Neural cell (in vitro differentiated cells): ENCODE measurements around the gene KRTAP5-1. TPM values are rescaled to one million over a fixed set of nuclear protein-coding genes. Genes with fewer than 3 reads are reported as not detected.

Experiments
- H2AFZ ChIP-seq: fragments of 200-600, 300-800 bp; sonication (generic), shearing (Covaris generic); 2 replicates; pipeline ENCODE4 v1.6.0; 2014; ENCODE audit warnings: low read depth, mild to moderate bottlenecking, antibody characterized with exemption, low read length, moderate library complexity
- H3F3A ChIP-seq: fragments of 200-600 bp; shearing (Covaris generic); 2 replicates; pipeline ENCODE4 v1.6.1; 2016; ENCODE audit warnings: mild to moderate bottlenecking, moderate library complexity, mixed read lengths, antibody characterized with exemption, low read length; ENCODE audit not compliant: insufficient read depth, poor library complexity, severe bottlenecking
- H3K27ac ChIP-seq: fragments of 200-600, 300-800 bp; sonication (generic), shearing (Covaris generic); 2 replicates; pipeline ENCODE4 v1.5.1; 2014; ENCODE audit warnings: mild to moderate bottlenecking, low read length, moderate library complexity
- H3K27me3 ChIP-seq: fragments of 300-800, 200-600 bp; sonication (generic), shearing (Covaris generic); 2 replicates; pipeline ENCODE4 v1.6.0; 2014; ENCODE audit warnings: mild to moderate bottlenecking, low read depth, low read length, moderate library complexity; ENCODE audit not compliant: insufficient read depth
- H3K36me3 ChIP-seq: fragments of 300-800, 200-600 bp; sonication (generic), shearing (Covaris generic); 2 replicates; pipeline ENCODE4 v1.5.1; 2014; ENCODE audit warnings: mild to moderate bottlenecking, antibody characterized with exemption, low read length, moderate library complexity; ENCODE audit not compliant: insufficient read depth
- H3K4me2 ChIP-seq: fragments of 300-800, 200-600 bp; sonication (generic), shearing (Covaris generic); 2 replicates; pipeline ENCODE4 v1.6.0; 2014; ENCODE audit warnings: mild to moderate bottlenecking, low read length
- H3K4me3 ChIP-seq: fragments of 300-800, 200-600 bp; sonication (generic), shearing (Covaris generic); 2 replicates; pipeline ENCODE4 v1.5.1; 2014; ENCODE audit warnings: mild to moderate bottlenecking, low read length, moderate library complexity
- H3K79me2 ChIP-seq: fragments of 200-600 bp; shearing (Covaris generic); replicated peaks from 2 replicates; pipeline ENCODE4 v1.6.0; 2014; ENCODE audit warnings: mild to moderate bottlenecking, low read length, moderate library complexity; ENCODE audit not compliant: insufficient read depth
- H3K9ac ChIP-seq: fragments of 300-800, 200-600 bp; sonication (generic), shearing (Covaris generic); 2 replicates; pipeline ENCODE4 v1.6.1; 2016; ENCODE audit warnings: mild to moderate bottlenecking, low read length, mixed read lengths
- H3K9me2 ChIP-seq: fragments of 200-600 bp; shearing (Covaris generic); 2 replicates; pipeline ENCODE4 v1.6.1; 2016; ENCODE audit warnings: mild to moderate bottlenecking, low read length, mixed read lengths; ENCODE audit not compliant: insufficient read depth
- H3K9me3 ChIP-seq: fragments of 200-600, 300-800 bp; sonication (generic), shearing (Covaris generic); 2 replicates; pipeline ENCODE4 v1.6.1; 2016; ENCODE audit warnings: mild to moderate bottlenecking, mixed run types, low read length, moderate library complexity, mixed read lengths
- H4K20me1 ChIP-seq: fragments of 200-600 bp; shearing (Covaris generic); 2 replicates; pipeline ENCODE4 v1.6.1; 2016; ENCODE audit warnings: mild to moderate bottlenecking, mixed run types; ENCODE audit not compliant: insufficient read depth
- CTCF ChIP-seq: fragments of 450-650 bp; IDR thresholded peaks from 2 replicates; pipeline ENCODE4 v1.5.1; 2014; ENCODE audit warnings: antibody characterized with exemption, mild to moderate bottlenecking, moderate library complexity; ENCODE audit not compliant: poor library complexity, severe bottlenecking
- MXI1 ChIP-seq: fragments of 450-650 bp; conservative IDR thresholded peaks from 2 replicates; pipeline ENCODE4 v1.6.1; 2014; ENCODE audit warnings: antibody characterized with exemption, mild to moderate bottlenecking; ENCODE audit not compliant: poor library complexity, severe bottlenecking
- RAD21 ChIP-seq: fragments of 450-650 bp; conservative IDR thresholded peaks from 2 replicates; pipeline ENCODE4 v1.6.1; 2014; ENCODE audit warnings: antibody characterized with exemption, mild to moderate bottlenecking, moderate library complexity
- REST ChIP-seq: IDR thresholded peaks from 2 replicates; pipeline ENCODE4 v1.6.1; 2012; ENCODE audit warnings: borderline replicate concordance
- SMC3 ChIP-seq: fragments of 450-650 bp; conservative IDR thresholded peaks from 2 replicates; pipeline ENCODE4 v1.6.1; 2014; ENCODE audit warnings: antibody characterized with exemption, mild to moderate bottlenecking, moderate library complexity; ENCODE audit not compliant: poor library complexity
- TAF1 ChIP-seq: IDR thresholded peaks from 2 replicates; pipeline ENCODE4 v1.6.1; 2012; ENCODE audit warnings: low read depth
- polyA plus RNA-seq: library from polyadenylated mRNA; depleted of rRNA; stranded (reverse); fragments of >200 nt; gene quantifications from 2 replicates; pipeline ENCODE4 v1.2.3, GENCODE V29; 2014

KRTAP5-1 gene
- polyA plus RNA-seq, 1 donor from 2014 or later = not detected

DNA sequence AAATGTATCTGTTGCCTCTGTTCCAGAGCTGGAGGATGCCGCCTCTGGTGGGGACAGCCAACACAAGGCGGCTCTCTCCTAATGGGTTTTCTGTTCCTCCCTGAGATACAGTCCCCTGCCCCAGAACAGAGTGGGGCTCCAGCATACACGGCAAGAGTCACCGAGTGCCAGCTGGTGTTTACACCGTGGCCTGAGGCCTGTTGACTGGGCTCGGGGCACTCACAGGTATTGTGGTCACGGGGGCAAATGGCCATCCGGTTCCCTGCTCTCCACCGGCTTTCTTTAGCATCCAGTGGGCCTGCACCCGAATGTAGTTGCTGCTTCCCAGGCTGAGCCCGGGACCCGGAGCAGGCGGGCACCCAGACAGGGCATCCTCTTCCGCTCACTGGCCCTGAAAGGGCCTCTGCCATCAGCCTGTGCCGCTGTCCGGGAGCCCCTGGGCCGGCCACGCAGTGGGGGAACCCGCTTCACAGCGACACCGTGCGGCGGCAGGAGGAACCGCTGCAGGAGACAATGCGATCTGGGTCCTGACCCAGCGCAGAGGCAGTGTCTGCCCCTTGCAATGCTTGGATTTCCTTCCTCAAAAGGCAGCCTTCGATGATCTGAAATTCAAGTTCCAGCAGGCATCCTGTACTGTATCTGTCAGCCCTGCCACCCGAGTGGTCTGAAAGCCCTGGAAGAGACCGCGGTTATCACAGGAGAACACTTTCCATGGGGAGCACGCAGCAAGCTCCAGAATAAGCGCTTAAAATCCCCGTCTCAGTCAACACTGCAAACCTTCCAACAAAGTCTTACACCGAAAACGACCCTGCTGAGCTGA, 43.6 kb upstream of the KRTAP5-1 start:
- TF ChIP-seq REST = no peak
- TF ChIP-seq RAD21 = peak; percentile 39
- peak; percentile 37 for TF ChIP-seq SMC3
- TF ChIP-seq CTCF = peak; percentile 71
- H3F3A ChIP-seq = no peaks in the 10 kb centered on the region
- no peaks in the 10 kb centered on the region for H3K79me2 ChIP-seq
- H3K27ac ChIP-seq = no peak overlapping the region
- no peaks in the 10 kb centered on the region for H4K20me1 ChIP-seq
- H3K36me3 ChIP-seq = no peaks in the 10 kb centered on the region
- H3K9me2 ChIP-seq = no peaks in the 10 kb centered on the region
- no peaks in the 10 kb centered on the region for H3K9me3 ChIP-seq
- H2AFZ ChIP-seq = no peak overlapping the region
- no peaks in the 10 kb centered on the region for H3K27me3 ChIP-seq
- no peak overlapping the region for H3K4me3 ChIP-seq
- no peak overlapping the region for H3K9ac ChIP-seq
- no peak overlapping the region for H3K4me2 ChIP-seq

DNA sequence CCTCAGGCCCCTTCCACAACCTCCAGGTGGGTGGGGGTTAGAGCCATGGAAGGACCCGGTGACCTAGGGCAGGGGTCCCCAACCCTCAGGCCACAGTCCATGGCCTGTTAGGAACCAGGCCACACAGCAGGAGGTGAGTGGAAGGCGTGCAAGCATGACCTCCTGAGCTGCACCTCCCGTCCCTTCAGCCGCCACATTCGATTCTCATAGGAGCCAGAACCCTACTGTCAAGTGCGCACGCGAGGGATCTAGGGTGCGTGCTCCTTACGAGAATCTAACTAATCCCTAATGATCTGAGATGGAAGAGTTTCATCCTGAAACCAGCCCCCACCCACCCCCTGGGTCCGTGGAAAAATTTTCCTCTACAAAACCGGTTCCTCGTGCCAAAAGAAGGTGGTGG, 40.5 kb upstream of the KRTAP5-1 start:
- Histone ChIP-seq H3K9ac (no peak overlapping the region), H3K27ac (no peak overlapping the region), H3K36me3 (no peaks in the 10 kb centered on the region), H2AFZ (no peak overlapping the region), H3K4me2 (no peak overlapping the region), H3K9me2 (no peaks in the 10 kb centered on the region), H3K27me3 (no peaks in the 10 kb centered on the region), H3K79me2 (no peaks in the 10 kb centered on the region), H3K4me3 (no peak overlapping the region), H3K9me3 (no peaks in the 10 kb centered on the region), H3F3A (no peaks in the 10 kb centered on the region), H4K20me1 (no peaks in the 10 kb centered on the region)
- TF ChIP-seq TAF1 = no peak
- TF ChIP-seq MXI1 = no peak
- no peak for TF ChIP-seq REST
